HG02981 (cell line): ENCODE measurements around the gene TIMM44.

ENCODE experiments used
- ATAC-seq: cut with Tn5 transposase; IDR thresholded peaks from one replicate; pipeline ENCODE4 v1.9.1; 2021; ENCODE audit warnings: mild to moderate bottlenecking, moderate library complexity; ENCODE audit not compliant: unreplicated experiment

TIMM44 gene

DNA sequence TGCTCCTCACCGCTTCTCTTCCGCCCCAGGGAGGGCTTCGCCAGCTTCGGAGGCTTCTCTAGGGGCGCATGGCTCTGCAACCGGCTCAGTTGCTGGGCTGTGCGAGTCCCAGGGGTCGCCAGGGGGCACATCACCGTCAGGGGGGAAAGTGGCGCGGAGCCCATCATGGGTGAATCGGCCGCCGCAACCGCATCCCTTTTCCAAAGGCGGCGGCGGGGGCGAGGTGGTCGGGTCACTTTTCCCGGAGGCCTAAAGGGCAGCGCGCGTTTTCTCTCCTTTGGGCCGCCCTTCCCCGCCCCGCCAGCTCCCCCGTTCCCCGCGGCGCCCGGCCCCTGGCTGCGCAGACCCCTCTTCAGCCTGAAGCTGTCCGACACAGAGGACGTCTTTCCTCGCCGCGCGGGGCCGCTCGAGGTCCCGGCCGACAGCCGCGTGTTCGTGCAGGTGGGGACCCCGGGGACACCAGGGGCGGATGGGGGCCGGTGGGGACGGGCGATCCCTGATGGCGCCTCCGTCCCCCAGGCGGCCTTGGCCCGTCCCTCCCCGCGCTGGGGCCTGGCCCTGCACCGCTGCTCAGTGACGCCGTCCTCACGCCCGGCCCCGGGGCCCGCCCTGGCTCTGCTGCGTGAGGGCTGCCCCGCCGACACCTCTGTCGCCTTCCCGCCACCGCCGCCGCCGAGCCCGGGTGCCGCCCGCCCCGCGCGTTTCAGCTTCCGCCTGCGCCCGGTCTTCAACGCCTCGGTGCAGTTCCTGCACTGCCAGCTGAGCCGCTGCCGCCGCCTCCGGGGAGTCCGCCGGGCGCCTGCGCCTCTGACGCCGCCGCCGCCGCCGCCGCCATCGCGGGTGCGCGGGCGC is 27.1 kb downstream of the TIMM44 start:
- ATAC-seq, result no peak

- no peak for ATAC-seq
Observed at GRCh38 chr19:7915250-7916102, 28.0 kb downstream of the TIMM44 start.

DNA sequence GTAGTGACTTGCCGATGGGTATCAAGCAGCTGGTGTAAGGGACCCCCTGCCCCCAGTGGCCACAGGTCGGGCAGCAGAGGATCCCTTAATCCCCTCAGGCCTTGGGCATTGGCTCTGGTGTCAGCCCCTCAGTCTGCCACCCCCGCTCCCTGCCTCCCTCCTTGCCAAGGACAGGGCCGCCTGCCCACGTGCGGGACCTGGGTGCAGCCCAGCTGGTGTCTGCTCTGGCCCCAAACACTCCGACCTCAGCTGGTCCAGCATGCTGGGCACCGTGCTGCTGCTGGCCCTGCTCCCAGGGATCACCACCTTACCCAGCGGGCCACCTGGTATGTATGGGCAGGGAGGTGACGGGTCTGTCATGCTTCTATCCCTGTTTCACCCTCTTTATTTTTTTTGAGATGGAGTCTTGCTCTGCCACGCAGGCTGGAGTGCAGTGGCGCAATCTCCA is 28.8 kb downstream of the TIMM44 start, which contains the start of gene TGFBR3L:
Gene TGFBR3L (plus strand): TSS at position 233 of the 448 bp plus-strand sequence.
- ATAC-seq, result no peak

DNA sequence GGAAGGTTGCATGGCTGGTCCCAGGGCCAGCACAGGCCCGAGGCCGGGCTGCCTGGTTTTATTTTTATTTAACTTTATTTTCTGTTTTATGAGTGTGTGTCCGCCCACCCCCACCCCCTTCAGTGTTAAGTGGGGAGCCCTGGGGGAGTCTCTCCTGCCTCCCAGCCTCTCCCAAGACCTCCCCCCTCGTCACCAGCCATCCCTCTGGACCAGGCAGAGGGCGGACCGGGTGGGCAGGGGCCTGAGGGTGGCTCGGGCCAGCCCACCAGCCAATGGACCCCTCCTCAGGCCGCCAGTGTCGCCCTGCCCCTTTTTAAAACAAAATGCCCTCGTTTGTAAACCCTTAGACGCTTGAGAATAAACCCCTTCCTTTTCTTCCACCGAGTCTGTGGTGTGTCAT is 29.4 kb downstream of the TIMM44 start:
- ATAC-seq, result no peak

DNA sequence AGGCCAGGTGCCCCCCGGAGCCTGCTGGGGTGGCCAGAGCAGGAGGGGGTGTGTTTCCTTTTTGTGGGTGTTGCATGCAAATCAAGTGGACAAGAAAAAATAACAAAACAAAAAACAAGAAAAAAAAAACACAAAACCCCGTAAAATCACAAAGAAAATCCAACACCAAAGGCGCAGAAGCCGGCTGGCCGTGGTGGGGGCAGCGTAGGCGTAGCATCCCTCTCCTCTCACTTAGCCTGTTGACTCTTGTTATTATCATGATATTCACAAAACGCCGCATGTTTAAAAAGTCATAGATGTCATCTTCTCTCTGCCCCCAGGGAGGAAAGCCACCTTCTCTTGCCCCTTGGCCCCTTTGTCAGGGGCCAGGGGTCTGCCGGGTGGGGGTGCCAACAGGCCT is 29.8 kb downstream of the TIMM44 start:
- no peak for ATAC-seq

- no peak for ATAC-seq
Observed at GRCh38 chr19:7912697-7913564, 30.5 kb downstream of the TIMM44 start.

DNA sequence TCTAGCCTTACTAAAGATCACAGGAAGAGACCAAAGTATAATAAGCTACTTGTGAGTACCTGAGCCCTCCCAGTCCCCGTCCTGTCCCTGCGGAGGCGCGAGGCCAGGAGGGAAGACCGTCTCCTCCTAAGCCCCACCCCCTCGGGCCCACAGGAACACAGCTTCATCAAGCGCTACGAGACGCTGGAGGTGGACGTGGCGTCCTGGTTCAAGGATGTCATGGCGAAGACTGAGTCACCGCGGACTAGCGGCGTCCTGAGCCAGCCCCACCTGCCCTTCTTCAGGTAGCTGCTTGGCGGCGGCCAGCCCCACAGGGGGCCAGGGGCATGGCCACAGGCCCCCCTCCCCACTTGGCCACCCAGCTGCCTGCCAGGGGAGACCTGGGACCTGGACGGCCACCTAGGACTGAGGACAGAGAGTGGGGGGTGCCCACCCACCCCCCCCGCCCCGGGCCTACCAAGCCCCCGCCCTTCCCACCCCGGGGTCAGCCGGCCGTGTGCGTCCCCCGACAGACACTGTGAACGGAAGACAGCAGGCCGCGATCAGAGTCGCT is 31.2 kb downstream of the TIMM44 start:
- no peak for ATAC-seq

DNA sequence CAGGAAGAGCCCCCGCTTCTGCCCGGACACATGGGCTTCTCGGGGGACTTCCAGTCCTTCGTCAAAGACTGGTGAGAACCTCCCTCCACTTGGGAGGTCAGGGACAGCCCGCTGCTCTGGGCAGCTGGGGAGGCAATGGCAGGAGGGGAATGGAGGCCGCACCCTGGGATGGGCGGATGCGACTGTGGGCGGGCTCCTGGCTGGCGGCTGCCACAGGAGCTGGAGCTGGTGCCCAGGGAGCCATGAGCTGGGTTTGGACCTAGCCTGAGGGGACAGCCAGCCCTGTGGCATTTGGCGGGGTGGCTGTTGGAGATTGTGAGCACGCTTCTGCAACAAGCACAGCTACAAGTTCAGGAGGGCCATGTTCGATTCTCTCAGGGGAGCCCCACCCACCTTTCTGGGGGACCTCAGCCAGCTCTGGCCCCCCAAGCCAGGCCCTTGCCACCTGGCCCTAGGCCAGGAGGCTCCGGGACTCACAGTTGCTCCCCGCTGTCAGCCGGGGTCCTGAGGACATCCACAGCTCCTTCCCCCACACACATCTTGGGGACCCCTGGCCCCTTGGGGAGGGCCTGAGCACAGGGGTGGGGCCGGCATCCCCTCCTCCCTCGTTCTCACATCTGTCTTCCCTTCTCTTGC is 31.8 kb downstream of the TIMM44 start:
- ATAC-seq, result no peak

- no peak for ATAC-seq
Observed at GRCh38 chr19:7910321-7911161, 32.9 kb downstream of the TIMM44 start.

DNA sequence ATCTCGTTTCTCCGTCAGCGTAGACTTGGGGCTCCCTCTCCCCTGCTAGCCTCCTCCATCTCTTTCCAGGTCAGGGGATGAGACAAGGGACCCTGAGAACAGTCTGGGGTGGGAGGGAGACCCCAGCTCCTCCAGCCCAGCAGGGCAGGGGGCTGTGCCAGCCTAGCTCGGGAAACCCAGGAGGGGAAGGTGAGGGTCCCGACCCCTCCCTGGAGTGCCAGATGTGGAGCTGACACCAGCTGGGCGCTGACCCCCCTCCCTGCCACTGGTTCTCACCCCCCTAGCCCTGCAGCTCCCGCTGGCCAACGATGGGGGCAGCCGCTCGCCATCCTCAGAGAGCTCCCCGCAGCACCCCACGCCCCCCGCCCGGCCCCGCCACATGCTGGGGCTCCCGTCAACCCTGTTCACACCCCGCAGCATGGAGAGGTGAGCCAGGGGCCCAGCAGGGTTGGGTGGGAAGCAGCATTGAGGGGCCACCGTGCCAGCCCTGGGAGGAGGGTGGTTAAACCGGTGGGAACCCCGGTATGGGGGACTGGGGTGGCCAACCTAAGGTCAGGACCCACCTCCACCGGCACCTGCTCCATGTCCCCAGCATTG is 33.9 kb downstream of the TIMM44 start:
- ATAC-seq, result no peak

GRCh38 chr19:7908742-7909461 is 34.6 kb downstream of the TIMM44 start:
- no peak for ATAC-seq

DNA sequence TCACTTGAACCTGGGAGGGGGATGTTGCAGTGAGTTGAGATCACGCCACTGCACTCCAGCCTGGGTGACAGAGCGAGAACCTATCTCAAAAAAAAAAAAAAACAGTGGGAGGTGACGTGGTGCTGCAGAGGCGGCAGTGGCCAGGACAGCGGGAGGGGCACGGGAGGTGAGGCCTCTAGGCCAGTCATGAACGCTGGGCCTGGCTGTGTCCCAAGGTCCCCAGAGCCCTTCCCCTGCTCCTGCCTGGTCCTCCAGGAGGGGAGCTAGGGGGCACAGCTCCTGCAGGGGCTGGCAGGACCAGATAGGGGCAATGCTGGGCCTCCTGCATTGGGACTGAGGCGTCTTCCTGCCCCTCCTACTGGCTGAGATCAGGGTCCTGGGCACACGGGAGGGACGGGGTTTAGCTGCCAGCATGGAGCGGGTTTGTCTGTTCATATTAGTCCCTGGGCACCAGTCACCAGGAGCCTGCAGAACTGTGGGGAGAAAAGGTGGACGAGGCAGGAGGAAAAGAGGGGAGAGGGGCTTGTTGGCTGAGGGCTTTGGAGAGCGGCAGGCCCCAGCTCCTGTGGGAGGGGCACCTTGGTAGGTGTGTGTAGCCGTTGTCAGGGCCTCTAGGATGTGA is 35.3 kb downstream of the TIMM44 start:
- ATAC-seq, result no peak

DNA sequence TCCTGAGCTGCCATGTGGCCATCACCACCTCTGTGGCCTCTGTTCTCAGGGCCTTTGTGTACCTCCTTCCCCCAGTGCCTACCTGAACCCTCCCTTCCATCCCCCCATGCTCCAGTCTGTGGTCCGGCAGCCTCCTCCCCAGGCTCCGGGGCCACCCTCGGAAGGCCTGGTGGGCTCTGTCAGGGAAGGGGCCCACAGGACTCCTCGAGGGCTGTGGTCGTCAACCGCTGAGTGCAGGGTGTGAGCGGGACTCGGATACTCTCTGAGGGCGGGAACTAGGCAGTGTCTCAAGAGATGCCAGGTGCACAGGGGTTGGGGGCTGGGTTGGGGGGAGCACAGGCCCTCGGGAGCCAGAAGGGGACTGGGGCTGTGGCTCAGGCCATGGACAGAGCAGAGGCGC is 35.9 kb downstream of the TIMM44 start:
- ATAC-seq, result no peak

DNA sequence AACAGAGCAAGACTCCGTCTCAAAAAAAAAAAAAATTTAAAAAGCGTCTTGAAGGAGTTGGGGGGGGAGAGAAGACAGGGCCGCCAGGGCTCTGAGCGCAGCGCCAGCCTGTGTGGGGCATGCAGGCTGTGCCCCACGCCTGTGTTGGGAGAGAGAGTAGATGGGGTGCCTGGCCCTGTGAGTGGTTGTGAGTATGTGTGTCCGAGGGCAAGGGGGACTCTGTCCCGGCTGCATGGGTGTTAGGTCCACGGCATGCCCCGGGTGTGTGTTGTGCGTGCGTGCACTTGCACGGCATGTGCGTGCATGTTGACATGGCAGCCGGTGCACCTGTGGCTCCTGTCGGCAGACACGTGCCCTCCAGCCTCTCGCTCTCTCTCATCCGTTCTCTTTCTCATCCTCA is 36.3 kb downstream of the TIMM44 start:
- ATAC-seq, result no peak

GRCh38 chr19:7905859-7906258 is 37.6 kb downstream of the TIMM44 start:
- ATAC-seq, result no peak

DNA sequence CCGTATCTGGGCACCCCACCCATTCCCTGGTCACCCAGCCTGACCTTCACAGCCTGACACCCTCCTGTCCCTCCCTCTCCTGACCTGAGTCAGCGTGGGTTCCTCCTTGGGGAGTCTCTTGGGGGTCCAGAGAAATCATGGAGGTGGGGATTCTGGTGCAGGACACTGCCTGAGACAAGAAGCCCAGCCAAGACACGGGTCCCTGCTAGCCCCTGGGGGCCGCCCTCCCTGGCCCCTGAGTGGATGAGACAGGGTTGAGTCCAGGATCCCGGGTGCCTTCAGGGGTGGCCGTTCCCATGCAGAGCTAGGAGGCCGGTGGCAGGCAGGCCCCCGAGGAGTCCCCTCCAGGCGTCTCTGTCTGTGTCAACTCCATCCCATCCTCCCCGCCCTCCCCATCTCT is 38.2 kb downstream of the TIMM44 start:
- no peak for ATAC-seq

DNA sequence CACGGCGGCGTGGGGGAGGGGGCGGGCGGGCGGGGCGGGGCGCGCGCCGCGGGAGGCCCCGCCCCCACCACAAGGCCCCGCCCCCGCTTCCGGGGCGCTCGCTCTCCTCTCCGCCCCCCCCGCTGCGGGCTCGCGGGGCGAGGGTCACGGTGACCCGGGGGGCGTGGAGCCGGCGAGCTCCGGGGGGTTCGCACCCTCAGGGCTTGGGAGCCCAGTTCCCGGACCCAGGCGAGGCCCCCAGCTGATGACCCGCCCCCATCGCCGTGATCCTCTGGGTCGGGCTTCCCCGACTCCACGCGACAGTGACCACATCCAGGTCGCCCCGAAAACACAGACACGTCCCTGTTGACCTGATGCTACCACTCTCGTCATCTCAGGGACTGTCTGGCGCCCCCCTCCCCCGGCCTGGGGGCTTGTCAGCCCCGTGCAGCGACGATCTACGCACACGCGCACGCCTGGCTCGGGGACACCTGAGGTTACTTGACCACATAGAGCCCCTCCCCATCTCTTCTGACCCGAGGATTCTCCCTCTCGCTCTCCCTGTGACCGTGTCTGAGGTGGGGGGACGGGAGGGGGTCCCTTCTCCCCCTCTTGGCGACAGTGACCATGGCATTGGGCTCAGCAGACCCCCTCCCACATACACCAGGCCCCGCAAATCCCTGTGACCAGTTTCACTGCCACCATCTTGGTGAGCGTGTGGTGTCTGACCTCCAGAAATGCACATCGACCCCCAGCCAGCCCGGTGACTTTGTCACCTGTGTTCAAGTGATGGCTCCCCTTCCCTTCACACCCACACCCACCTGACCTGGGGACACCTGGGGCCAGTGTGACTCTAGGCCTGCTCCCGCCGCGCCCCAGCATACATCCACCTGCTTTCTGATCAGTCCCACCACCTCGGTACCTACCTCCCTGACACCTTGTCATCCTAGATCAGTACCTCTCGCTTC is 39.1 kb downstream of the TIMM44 start:
- peak; percentile 21 for ATAC-seq
